ENCODE data around the gene SRXN1. TPM values are rescaled to one million over a fixed set of nuclear protein-coding genes. Genes with fewer than 3 reads are reported as not detected.

Gene SRXN1
- total RNA-seq, 2 experiments from 2014 or later: 1.2 to 1.4 TPM

- no peaks in the 10 kb centered on the region for H3K4me1 ChIP-seq (ENCODE audit: insufficient read depth, low read length)
- Mint-ChIP-seq H3K27me3 (peaks cover 12% of the 10 kb centered on the region), H3K36me3 (ENCODE audit: low read depth) (no peaks in the 10 kb centered on the region), H3K27ac (no peak overlapping the region), H3K9me3 (no peaks in the 10 kb centered on the region), H3K4me1 (ENCODE audit: low read depth) (no peaks in the 10 kb centered on the region), H3K4me3 (no peak overlapping the region)
- ChIA-PET POLR2A (no interaction called here), CTCF (interaction anchor here (1.1 kb wide), 1 partner anchor 20 kb away, joined by 3 read pairs; no protein-coding TSS in a partner anchor)
- DNase-seq (no peak), ATAC-seq (ENCODE audit: poor library complexity) (no peak)
- no peak for TF ChIP-seq CTCF (IDR thresholded peaks at IDR 0.05)
- no peak overlapping the region for H3K4me3 ChIP-seq (ENCODE audit: low read length)
- intact Hi-C loops (cut with DNase I, micrococcal nuclease): no loop called here
- H3K9me3 ChIP-seq (ENCODE audit: control insufficient read depth in 1 of 2, insufficient read depth in 1 of 2, low read length in 2 of 2): no peaks in the 10 kb centered on the region
- H3K27me3 ChIP-seq (ENCODE audit: control insufficient read depth in 1 of 2, insufficient read depth in 2 of 2, low read length in 2 of 2): no peaks in the 10 kb centered on the region
- no peak overlapping the region for H3K27ac ChIP-seq (ENCODE audit: low read depth in 1 of 2, low read length in 2 of 2)
- H3K36me3 ChIP-seq (ENCODE audit: insufficient read depth, low read length): no peaks in the 10 kb centered on the region
Measured at GRCh38 chr20:597560-597959, 55.4 kb downstream of the SRXN1 start.

Other genes starting within 250 kb of the SRXN1 start
- gene RBCK1, start 244.9 kb downstream of the SRXN1 start, total RNA-seq: 10 to 100 TPM; 53.3 to 57.3 TPM
- 10 to 100 TPM; 15.7 to 16.1 TPM for gene TBC1D20, start 190.7 kb downstream of the SRXN1 start, total RNA-seq
- gene CSNK2A1, start 109.4 kb downstream of the SRXN1 start, total RNA-seq: 10 to 100 TPM; 55.5 to 56.9 TPM
- not detected for gene TCF15, start 42.9 kb downstream of the SRXN1 start, total RNA-seq
- not detected for gene SCRT2, start 22.6 kb upstream of the SRXN1 start, total RNA-seq
- not detected for gene SLC52A3, start 115.3 kb upstream of the SRXN1 start, total RNA-seq
- 1 to 10 TPM; 4.5 to 4.8 TPM for gene FAM110A, start 180.5 kb upstream of the SRXN1 start, total RNA-seq

Data from CD4-positive, alpha-beta T cell (primary cell).